Measurements from ENCODE around the gene CFAP97D1.

GRCh38 chr17:43809121-43809520 lies 28.9 kb downstream of the CFAP97D1 start:
- TF ChIP-seq ZFHX2 (tag by site-specific recombination; conservative IDR thresholded peaks at IDR 0.05) (no peak), CTCF (tag by site-specific recombination; IDR thresholded peaks at IDR 0.05) (no peak), ZNF140 (tag by site-specific recombination; IDR thresholded peaks at IDR 0.05) (no peak), KLF16 (tag by site-specific recombination; IDR thresholded peaks at IDR 0.05) (no peak), ZNF274 (IDR thresholded peaks at IDR 0.05; ENCODE audit: low read length) (no peak), ZNF274 (tag by site-specific recombination; IDR thresholded peaks at IDR 0.05; ENCODE audit: borderline replicate concordance) (no peak), ZNF174 (tag by site-specific recombination; IDR thresholded peaks at IDR 0.05) (no peak), ZNF114 (tag by site-specific recombination; IDR thresholded peaks at IDR 0.05) (no peak)

All from HEK293 (cell line).